Activated CD4-positive, alpha-beta T cell treated with anti-CD3 and anti-CD28 coated beads, Interleukin-2, amount 50 U/mL, for 4 hours (primary cell): ENCODE results near the gene MRTFA.
"Not testable (repeated sequence)": the region's sequence is repeated elsewhere in the genome, so short reads cannot be mapped to it uniquely, and the experiment has no call there.

Experiments used
- DNase-seq, 2 experiments: peaks; one replicate each; pipeline ENCODE4 v3.0.0-alpha.2; 2020

Gene MRTFA

DNA sequence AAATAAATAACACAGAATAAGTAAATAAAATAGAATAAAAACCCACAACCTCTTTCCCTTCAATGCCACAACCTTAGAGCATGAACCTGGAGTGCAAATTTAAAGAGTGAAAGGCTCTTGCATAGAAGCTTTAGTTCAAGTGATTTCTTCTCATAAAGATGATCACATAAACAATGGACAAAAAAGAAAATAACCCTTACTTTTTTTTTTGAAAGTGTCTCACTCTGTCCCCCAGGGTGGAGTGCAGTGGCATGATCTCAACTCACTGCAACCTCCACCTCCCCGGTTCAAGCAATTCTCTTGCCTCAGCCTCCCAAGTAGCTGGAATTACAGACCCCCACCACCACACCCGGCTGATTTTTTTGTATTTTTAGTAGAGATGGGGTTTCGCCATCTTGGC is 10.7 kb downstream of the MRTFA start:
- not testable (repeated sequence) for DNase-seq

DNA sequence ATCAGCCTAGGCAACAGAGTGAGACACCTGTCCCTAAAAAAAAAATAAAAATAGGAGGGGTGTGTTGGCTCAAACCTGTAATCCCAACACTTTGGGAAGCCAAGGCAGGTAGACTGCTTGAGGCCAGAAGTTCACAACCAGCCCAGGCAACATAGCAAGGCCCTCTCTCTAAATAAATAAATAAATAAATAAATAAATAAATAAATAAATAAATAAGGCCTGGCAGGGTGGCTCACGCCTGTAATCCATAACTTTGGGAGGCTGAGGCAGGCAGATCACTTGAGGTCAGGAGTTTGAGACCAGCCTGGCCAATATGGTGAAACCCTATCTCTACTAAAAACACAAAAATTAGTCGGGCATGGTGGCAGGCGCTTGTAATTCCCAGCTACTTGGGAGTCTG is 11.2 kb downstream of the MRTFA start:
- not testable (repeated sequence) for DNase-seq

DNA sequence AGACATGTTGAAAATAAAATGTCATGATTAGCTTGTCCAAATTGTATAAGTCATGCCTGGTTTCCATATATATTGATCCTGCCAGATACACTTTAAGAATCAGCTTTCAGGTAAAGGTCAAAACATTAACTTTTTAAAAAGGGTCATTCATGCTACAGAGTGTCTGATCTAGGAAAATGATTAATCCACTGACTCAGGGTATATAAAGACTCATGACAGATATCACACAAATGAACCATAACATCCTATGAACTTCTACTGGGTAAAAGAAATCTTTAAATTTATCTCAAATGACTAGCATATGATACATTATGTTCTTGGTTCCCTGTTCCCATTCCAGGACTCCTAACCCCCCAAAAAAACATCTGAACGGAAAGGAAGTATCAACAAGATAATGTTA is 11.7 kb downstream of the MRTFA start:
- no peak for DNase-seq

DNA sequence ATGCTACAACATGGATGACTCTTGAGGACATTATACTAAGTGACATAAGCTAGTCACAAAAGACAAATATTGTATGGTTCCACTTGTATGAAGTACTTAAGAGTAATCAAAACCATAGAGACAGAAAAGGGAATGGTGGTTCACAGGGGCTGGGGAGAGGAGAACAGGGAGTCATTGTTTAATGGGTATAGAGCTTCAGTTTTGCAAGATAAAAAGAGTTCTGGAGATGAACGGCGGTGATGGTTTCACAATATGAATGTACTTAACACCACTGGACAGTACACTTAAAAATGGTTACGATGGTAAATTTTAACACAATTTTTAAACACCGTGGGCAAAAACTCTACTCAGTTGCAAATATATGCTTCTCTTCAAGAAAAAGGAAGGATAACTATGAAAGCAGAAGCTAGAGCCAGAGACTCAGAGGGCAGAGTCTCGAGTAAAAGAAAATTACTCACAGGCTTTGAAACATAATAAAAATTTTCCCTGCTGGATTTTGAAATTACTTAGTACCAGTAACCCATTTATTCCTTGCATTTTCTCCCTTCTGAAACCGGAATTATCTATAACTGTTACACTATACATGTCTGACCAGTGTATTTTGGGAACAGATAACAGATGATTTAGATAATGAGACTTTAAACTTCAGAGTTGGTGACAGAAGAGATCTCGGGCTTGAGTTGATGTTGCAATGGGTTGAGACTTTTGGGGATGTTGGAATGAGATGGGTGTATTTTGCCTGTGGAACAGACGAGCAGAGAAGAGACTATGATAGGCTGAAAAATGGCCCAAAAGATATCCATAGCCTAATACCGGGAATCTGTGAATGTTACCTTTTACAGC is 15.0 kb downstream of the MRTFA start:
- DNase-seq: no peak

DNA sequence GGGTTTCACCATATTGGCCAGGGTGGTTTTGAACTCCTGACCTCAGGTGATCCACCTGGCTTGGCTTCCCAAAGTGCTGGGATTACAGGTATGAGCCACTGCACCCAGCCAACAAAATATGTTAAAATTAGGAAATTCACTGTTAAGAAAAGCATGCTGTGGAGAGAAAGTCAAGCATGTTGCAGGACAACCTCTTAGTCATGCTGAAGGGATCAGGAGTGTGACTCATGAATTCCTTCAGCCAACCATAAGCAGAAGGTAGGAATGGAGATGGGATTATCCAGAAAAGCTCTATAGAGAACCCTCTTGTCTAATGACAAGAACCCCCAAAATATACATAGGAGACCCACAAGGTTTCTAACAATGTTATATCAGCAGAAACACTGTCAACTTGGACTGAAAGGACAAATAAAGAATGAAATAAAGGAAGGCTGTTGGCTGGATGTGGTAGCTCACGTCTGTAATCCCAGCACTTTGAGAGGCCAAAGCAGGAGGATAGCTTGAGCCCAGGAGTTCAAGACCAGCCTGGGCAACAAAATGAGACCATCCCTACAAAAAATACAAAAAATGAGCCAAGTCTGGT is 16.0 kb downstream of the MRTFA start:
- no peak for DNase-seq

DNA sequence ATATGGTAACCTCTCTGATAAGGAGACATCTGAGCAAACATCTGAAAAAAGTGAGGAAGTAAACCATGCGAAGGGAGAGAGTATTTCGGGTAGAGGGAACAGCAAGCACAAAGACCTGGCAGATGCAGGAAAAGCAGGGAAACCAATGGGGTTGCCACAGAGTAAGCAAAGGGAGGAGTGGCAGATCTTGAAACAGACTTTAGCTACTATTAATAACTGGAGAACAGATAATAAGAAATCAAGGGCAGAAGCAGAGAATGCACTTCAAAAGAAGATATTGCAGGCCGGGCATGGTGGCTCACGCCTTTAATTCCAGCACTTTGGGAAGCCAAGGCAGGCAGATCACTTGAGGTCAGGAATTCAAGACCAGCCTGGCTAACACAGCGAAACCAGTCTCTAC is 18.1 kb downstream of the MRTFA start:
- DNase-seq: no peak

DNA sequence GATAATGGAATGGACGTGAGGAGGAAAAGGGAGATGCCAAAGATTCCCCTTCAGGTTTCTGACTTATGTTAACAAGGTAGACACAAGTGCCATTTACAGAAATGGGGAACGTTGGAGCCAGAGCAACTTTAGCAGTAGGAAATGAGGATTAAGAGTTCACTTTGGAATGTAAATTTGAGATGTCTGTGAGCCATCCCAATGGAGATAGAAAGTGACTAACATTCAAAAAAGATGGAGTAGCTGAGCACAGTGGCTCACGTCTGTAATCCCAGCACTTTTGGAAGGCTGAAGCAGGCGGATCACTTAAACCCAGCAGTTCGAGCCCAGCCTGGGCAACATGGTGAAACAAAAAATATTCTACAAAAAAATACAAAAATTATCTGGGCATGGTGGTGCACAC is 19.9 kb downstream of the MRTFA start:
- DNase-seq: no peak

DNA sequence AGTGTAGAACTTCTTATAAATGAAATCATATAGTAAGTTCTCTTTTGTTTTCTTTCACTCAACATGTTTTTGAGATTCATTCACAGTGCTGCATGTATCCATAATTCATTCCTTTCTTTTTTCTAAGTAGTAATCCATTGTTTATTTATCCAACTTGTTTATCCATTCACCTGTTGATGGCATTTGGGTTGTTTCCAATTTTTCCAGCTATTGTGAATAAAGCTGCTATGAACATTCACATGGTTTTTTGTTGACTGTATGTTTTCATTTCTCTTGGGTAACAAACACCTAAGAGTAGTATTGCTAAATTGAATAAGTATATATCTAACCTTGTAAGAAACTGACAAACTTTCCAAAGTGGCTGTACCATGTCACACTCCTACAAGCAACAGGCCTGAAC is 23.5 kb downstream of the MRTFA start:
- DNase-seq: no peak

DNA sequence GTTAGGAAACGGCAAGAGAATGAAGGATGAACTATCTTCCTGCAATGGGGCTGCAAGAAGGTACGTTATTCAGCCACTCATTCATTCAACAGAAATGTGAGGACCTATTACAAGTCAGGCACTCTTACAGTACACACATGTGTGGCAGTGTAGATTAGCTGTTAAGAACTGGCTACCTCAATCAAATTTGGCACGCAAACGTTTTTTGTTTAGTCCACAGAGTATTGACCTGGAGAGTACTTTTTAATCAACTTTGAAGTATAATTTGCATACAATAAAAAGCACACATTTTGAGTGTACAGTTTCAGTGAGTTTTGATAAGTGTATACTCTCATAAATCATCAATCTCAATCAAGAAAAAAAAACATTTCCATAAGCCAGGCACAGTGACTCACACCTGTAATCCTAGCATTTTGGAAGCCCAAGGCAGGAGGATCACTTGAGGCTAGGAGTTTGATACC is 24.2 kb downstream of the MRTFA start:
- DNase-seq: no peak

DNA sequence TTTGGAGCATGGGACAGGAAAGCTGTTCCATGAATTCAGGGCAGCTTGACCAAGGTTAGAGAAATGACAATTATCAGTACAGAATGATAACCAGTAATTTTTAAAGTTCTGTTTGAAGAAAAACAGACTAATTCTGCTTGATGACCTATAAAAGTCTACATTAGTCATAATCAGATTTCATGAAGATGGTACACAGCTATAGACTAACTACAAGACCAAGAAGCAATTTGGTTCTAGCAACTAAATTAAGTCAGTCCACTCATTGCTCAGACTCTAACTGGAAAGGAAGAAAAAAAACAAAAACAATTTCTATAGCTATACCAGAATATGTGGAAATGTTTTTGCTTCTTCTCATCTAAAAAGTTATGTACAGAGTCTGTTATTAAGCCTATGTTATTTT is 24.9 kb downstream of the MRTFA start:
- no peak for DNase-seq

DNA sequence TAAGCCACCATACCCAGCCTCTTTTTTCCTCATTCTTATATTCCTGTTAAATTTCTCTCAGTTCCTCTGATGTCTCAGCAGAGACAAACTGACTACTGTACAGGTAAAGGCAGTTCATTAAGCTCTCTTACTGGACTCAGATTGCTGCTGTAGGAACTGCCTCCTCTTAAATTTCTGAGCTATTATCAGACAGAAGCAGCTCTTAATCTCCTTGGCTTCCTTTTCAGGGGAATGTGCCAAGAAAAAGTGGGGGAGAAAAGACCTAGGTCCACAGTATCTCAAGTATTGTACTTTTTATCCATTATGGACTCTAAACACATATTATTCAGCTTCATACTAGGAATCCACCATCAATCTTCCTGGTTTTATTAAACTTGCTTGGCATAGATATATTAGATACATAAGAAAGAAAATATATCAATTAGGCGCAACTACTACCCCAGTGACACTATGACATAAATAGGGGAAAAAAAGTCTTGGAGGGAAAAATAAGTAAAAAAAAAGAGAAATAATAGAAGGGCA is 26.1 kb downstream of the MRTFA start:
- no peak for DNase-seq

DNA sequence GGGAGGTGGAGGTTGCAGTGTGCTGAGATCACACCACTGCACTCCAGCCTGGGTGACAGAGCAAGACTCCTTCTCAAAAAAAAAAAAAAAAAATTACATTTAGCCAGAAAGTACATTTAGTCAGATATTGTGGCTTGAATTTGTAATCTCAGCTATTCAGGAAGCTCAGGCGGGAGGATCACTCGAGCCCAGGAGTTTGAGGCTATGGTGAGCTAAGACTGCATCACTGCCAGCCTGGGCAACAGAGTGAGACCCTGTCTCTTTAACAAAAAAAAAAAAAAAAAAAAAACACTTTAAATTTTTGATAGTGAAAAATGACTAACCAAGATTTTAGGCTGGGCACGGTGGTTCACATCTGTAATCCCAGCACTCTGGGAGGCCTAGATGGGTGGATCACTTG is 27.3 kb downstream of the MRTFA start:
- no peak for DNase-seq

DNA sequence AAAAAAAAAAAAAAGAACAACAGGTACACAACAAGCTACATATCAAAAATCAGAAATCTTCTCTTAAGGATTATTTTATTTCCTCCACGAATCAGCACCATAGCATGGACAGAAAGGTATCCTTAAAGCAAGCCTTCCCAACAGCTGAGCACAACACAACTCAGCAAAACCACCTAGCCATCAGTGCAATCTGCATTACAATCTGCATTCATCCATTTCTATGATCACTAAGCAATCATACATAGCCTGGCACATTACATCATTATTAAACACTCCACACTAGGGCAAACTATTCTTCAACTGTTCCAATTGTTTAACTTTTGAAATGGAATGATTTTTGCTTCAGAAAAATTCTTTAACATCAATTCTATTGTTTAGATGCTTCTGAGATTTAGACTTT is 29.0 kb downstream of the MRTFA start:
- DNase-seq: no peak

DNA sequence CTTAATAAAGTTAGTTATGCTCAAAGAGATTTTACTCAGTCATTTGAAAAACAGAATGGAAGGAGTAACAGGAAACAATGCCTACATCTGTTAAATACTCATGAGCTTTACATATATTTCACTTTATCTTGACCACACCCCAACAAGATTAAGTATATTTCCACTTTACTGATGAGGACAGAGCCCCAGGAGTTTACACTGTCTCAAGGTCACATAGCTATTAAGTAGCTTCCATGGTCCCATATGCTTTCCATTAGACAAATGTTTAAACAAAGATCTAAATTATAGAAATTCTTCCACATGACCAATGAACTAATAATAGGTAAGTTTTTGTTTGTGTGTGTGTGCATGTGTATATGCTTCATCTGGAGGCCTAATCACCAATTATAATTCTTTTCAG is 30.2 kb downstream of the MRTFA start:
- no peak for DNase-seq

DNA sequence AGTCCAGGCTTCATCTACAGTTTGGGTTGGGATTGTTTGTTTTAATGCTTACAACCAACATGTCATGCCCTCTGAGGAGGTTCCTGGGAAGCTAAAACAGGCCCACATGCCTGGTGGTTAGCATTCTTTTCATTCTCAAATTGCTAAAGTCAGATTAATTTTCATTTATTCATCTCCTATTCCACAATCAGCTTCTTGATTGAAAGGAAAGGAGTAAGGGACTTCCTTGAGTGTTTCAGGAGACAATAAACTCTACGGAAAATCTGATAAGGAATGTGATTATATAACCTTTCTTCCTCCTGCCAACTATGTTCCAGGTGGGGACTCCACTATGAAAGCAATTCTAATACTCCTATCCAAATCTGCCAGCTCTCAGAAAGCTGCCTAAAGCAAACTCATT is 30.8 kb downstream of the MRTFA start:
- no peak for DNase-seq

DNA sequence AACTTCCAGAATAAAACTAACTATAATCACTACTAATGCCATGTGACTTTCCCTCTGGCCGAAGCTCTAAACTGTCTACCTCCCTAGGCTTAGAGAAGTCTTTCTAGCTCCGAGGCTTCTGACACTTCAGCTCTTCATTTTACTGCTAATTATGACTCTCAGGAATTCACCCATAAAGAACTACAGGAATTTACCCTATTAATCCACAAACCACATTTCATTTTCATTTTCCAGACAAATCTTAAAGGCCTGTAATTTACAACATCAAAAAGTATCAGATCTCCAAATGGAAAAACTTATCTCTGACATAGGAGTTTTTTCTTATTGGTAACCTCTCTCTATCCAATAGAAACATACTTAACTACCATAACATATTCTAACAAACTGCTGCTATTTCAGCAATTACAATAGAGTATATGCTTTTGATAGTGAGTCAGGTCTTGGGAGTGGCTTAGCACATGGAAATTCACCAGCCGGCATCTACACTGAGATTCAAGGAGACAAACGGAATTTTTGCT is 33.4 kb downstream of the MRTFA start:
- no peak for DNase-seq

DNA sequence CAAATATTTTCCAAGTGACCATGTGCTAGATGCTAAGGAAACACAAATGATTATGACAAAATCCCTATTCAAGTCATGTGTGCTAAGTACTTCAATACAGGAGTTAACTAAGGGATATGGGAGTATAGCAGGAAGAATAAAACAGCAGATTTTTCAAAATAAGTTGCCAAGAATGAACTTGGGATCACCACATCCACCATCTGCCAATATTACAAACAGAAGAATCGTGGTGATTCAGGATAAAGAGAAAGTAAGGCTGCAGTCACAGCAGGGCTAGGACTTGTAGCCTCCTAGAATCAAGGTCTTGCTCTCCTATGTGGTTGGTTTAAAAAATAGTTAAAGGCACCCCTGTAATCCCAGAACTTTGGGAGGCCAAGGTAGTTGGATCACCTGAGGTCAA is 34.3 kb downstream of the MRTFA start:
- no peak for DNase-seq

DNA sequence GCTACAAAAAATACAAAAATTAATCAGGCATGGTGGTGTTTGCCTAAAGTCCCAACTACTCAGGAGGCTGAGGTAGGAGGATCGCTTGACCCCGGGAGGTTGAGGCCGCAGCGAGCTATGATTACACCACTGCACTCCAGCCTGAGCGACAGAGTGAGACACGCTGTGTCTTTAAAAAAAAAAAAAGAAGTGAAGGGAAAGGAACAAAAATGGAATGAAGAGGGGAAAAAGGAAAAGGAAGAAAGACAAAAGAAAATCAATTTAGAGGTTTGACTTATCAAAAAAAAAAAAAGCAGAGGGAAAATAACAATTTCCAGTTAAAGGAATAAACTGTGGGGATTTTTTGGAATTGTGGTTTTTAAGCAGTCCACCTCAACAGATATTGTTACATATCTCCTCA is 36.8 kb downstream of the MRTFA start:
- DNase-seq: no peak

DNA sequence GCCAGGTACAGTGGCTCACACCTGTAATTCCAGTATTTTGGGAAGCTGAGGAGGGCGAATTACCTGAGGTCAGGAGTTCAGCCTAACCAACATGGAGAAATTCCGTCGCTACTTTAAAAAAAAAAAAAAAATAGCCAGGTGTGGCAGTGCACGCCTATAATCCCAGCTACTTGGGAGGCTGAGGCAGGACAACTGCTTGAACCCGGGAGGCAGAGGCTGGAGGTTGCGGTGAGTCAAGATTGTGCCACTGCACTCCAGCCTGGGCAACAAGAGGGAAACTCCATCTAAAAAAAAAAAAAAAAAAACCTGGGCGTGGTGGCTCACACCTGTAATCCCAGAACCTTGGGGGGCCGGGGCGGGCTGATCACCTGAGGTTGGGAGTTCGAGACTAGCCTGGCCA is 37.8 kb downstream of the MRTFA start:
- not testable (repeated sequence) for DNase-seq

DNA sequence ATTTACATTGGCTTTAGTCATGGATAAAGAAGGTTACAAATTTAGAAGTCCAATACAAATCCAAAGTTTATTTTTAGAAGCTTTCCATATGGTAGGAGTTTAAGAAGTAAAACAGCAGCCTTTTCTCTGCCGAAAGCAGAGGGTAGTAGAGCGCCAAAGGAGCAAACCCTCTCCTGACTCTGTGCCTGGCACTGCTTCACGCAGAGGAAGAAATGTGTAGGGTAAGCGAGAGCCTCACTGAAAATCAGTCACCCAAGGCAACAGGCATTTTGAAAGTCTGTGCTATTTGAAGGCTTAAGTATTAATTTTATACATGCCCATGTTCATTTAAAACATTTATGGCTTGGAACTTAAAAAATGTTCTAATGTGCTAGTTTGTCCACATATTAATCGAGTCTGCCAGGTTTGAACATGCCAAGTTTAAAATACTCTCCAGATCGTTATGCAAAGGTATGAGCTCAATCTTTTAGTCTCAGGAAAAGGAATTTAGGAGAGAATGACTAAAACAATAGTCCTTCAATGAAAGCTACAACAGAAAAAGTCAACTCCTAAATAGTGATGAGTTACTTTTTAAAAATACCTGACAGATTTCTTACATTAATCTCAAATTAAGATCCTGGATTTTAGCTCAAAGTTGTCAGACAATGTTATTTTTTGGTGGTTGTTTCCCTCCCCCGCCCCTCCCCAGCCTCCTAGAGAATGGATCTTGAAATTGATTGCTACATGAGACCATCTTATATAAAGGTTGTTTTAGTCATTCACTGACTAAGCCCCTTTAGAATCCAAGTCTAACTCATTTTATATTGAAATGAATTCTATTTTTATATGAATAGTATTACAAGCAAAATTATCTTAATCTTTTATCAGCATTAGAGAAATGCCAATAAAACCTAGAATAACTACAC is 38.7 kb downstream of the MRTFA start:
- DNase-seq: no peak

DNA sequence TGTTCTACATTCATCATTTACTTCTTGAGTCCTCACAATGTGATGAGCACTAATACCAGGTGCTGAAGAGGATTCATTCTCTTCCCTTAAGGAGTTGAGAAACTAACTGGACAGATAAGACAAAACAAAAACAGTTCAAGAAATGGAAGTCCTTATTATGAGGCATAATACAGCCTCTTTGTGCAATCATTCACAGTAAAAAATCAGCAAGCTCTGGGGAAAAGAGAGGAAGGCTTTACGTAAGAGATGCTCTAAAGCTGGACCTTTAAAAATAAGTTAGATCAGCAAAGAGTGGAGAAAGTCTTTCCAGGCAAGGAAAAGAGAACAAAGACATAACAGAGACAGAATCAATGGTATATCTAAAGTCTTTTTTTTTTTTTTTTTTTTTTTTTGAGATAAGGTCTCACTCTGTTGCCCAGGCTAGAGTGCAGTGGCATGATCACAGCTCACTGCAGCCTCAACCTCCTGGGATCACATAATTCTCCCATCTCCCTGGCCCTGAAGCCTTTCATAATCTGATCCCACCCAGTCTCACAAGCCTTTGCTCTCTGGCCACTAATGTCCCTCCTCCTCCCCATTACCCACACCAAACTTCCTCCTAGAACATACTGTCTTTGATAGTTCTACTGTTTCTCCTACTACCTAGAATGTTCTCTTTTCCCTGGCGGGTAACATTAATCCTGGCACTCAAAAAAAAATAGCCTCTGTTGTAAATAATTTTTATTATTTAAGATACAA is 40.9 kb downstream of the MRTFA start:
- no peak for DNase-seq

DNA sequence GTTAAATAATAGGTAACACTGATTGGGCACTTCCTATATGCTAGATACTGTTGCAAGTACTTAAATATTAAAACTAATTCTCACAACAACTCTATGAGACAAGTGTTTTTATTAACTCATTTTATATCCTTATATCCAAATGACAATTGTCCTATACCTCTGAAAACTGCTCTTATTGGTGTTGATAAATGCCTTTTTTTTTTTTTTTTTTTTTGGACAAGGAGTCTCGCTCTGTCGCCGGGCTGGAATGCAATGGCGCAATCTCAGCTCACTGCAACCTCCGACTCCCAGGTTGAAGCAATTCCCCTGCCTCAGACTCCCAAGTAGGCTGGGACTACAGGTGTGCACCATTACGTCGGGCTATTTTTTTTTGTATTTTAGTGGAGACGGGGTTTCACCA is 41.6 kb downstream of the MRTFA start:
- DNase-seq: no peak
